Effector memory CD4-positive, alpha-beta T cell (primary cell): ENCODE results near the gene GCNT4.

Experiments used
- DNase-seq, 3 donors: peaks; one replicate each; pipeline ENCODE4 v3.0.0-alpha.2; 2020
- H3K27ac ChIP-seq: 2 replicates; pipeline ENCODE4 v1.7.0; 2013; ENCODE audit warnings: mild to moderate bottlenecking, low read length, moderate library complexity; ENCODE audit not compliant: insufficient read depth, poor library complexity, severe bottlenecking
- H3K27me3 ChIP-seq: replicated peaks from 2 replicates; pipeline ENCODE4 v1.7.0; 2013; ENCODE audit warnings: mild to moderate bottlenecking, low read length; ENCODE audit not compliant: insufficient read depth, control insufficient read depth, poor library complexity, severe bottlenecking
- H3K36me3 ChIP-seq: 2 replicates; pipeline ENCODE4 v1.7.0; 2013; ENCODE audit warnings: mild to moderate bottlenecking, low read length, moderate library complexity; ENCODE audit not compliant: control insufficient read depth, insufficient read depth
- H3K4me1 ChIP-seq: 2 replicates; pipeline ENCODE4 v1.7.0; 2013; ENCODE audit warnings: low read length, mild to moderate bottlenecking; ENCODE audit not compliant: control insufficient read depth, insufficient read depth, poor library complexity, severe bottlenecking
- H3K4me3 ChIP-seq: 2 replicates; pipeline ENCODE4 v1.7.0; 2013; ENCODE audit warnings: low read length, low read depth, mild to moderate bottlenecking; ENCODE audit not compliant: insufficient read depth, poor library complexity, severe bottlenecking
- H3K9me3 ChIP-seq: 2 replicates; pipeline ENCODE4 v1.7.0; 2013; ENCODE audit warnings: mild to moderate bottlenecking, low read length, moderate library complexity; ENCODE audit not compliant: control insufficient read depth

The GCNT4 gene

DNA sequence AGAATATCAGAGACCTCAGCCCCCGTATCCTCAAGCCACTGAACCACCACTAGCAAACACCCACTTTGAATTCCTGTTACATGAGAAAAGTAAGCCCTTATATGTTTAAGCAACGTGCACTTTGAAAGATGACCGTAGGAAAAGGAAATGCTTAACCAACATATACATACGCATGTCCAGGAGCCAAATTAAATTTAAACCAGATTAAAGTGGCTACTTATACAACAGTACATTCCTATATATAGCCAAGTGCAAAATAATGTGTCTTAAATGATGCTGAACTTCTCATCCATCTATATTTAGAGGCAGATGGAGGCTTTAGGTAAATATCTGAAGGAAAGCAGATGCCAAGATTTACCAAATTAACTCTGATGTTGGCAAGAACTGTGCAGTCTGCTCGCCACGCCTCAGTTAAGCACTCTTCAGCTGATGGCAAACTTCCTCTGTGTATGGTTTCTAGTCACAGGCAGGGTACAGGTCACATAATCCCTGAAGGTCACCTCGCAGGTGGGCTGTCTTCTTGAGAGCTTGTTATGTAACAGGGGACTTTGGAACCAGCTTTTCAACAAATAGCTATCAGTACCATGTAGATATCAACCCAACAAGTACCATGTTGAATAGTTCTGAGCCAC, 8.6 kb downstream of the GCNT4 start:
- Histone ChIP-seq H3K27ac (no peak overlapping the region), H3K9me3 (no peaks in the 10 kb centered on the region), H3K4me3 (no peak overlapping the region), H3K4me1 (no peaks in the 10 kb centered on the region), H3K27me3 (no peaks in the 10 kb centered on the region), H3K36me3 (peaks cover 6% of the 10 kb centered on the region)
- DNase-seq, result no peak

DNA sequence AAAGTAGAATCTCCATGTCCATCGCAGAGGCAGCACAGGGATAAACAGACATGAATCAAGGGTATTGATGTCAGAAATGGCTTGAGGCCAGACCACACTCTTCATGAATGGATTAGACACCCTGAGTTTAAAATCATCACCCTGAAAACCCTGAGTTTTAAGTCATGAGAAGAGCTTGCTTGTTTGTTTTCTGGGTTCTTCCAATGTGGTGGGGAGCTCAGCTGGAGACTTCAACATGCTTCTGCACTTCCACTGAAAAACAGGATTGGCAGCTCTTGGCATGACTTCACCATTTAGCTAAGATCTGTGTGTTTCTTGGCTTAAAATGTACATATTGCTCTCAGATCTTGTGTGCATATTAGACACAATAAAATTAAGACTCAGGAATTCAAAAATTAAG, 9.8 kb downstream of the GCNT4 start:
- Histone ChIP-seq H3K9me3 (no peaks in the 10 kb centered on the region), H3K36me3 (peaks cover 6% of the 10 kb centered on the region), H3K4me3 (no peak overlapping the region), H3K4me1 (no peaks in the 10 kb centered on the region), H3K27ac (no peak overlapping the region), H3K27me3 (no peaks in the 10 kb centered on the region)
- DNase-seq, result no peak

DNA sequence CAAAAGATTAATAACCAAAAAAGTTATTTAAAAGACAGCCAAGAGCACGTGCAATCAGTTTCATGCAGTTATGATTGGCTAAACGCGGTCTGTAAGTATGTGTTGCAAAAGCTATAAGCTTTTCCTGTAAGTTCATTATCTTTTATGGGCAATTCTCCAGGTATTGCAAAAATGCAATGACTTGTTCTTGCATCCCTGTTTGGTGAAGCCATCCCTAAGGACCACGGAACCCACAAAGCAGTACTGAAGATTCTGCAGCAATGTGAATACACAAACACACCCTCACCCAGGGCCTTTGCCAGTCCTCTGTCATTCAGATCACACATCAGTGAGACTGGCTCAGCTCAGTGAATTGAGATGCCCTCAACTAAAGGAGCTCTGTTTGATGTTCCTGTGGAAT, 11.4 kb downstream of the GCNT4 start:
- no peak for DNase-seq

DNA sequence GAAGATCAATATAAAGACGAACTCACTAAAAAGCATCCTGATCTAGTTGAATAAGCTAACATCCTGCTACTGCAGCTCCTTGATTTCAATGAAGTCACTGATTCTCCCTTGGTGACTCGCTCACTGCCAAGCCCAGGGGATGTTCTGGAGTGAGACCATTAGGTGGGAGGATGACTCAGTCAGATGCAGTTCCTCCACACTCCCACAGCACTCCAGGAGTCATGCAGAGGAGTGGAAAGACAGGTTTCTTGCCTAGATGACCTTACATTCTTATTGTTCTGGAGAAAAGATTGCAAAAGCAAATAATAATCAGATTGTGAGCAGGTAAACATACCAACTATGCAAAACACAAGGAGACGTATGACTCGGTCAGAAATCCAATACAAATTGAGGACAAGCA, 15.3 kb downstream of the GCNT4 start:
- Histone ChIP-seq H3K27me3 (no peaks in the 10 kb centered on the region), H3K4me1 (peaks cover 15% of the 10 kb centered on the region), H3K9me3 (no peaks in the 10 kb centered on the region), H3K36me3 (no peaks in the 10 kb centered on the region), H3K4me3 (no peak overlapping the region), H3K27ac (no peak overlapping the region)
- DNase-seq, result no peak

More for the DNA sequence above, 11.4 kb downstream of the GCNT4 start:
- H3K9me3 ChIP-seq, result no peaks in the 10 kb centered on the region
- H3K27me3 ChIP-seq, result no peaks in the 10 kb centered on the region
- H3K36me3 ChIP-seq, result peaks cover 6% of the 10 kb centered on the region
- H3K4me1 ChIP-seq, result no peaks in the 10 kb centered on the region
- no peak overlapping the region for H3K27ac ChIP-seq
- H3K4me3 ChIP-seq, result no peak overlapping the region

DNA sequence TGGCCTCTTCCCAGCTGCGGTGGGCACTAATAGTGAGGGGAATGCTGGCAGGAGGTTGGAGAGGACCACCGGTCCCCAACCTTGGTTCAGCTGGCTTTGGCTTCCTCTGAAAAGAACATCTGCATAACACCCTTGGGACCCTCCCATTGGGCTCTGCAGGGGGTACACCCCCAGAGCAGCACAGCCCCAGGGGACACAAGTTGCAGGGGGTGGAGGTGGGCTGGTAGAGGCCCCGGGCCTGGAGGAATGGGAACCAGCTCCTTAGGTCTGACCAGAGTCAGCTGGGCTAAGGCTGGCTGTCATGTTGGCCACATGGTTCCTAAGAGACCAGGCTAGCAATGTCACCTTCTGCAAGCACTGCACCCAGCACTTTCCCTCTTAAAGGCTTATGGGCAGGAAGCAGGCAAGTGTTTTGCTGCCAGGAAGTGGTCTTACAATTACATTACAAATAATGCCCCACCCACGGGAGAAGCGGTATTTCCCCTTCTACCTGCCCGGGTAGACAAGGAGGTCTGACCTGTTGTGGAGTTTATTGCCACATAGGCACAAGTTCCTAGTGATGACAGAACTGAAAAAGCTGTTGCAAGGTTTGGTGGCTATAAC, 18.1 kb downstream of the GCNT4 start:
- H3K27me3 ChIP-seq, result no peaks in the 10 kb centered on the region
- no peak overlapping the region for H3K27ac ChIP-seq
- H3K4me3 ChIP-seq, result no peak overlapping the region
- no peaks in the 10 kb centered on the region for H3K36me3 ChIP-seq
- no peaks in the 10 kb centered on the region for H3K9me3 ChIP-seq
- peaks cover 15% of the 10 kb centered on the region for H3K4me1 ChIP-seq
- DNase-seq, result no peak

DNA sequence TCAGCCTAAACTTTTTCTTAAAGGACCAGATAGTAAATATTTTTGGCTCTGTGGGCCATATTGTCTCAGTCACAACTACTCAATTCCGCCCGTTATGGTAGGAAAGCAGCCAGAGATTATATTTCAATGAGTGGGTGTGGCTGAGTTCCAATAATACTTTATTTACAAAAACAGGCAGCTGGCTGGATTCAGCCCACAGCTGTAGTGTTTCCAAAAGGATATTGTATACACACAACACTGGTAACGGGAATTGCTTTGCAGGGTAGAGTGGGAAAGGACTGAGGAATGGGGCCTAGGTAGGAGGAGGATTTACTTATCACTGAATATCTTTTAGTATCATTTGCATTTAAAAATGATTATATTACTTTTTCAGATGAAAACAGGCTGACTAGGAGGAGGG, 21.0 kb downstream of the GCNT4 start:
- DNase-seq, result no peak
- no peaks in the 10 kb centered on the region for H3K27me3 ChIP-seq
- no peaks in the 10 kb centered on the region for H3K36me3 ChIP-seq
- no peak overlapping the region for H3K4me3 ChIP-seq
- H3K4me1 ChIP-seq, result peaks cover 15% of the 10 kb centered on the region
- H3K27ac ChIP-seq, result no peak overlapping the region
- no peaks in the 10 kb centered on the region for H3K9me3 ChIP-seq

DNA sequence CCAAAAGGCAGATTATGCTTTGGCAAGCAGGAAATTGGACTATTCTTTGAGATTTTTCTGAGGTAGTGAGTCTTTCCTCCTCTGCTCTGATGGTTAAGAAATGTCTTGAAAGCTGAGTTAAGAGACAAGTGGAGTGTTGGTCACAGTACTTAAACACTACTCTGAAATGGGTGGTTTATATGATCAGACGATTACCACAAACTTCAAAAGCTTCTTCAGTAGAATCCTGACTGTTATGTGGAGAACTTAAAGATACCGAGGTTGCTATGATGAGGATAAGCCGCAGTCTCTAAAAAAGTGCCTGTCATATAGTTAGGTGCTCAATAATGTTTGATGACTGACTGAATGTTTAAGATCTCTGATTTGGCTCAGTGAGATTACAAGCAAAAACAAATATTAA, 24.3 kb downstream of the GCNT4 start:
- no peaks in the 10 kb centered on the region for H3K27me3 ChIP-seq
- H3K4me1 ChIP-seq, result no peaks in the 10 kb centered on the region
- no peak overlapping the region for H3K27ac ChIP-seq
- no peaks in the 10 kb centered on the region for H3K36me3 ChIP-seq
- no peaks in the 10 kb centered on the region for H3K9me3 ChIP-seq
- H3K4me3 ChIP-seq, result no peak overlapping the region
- DNase-seq, result no peak

DNA sequence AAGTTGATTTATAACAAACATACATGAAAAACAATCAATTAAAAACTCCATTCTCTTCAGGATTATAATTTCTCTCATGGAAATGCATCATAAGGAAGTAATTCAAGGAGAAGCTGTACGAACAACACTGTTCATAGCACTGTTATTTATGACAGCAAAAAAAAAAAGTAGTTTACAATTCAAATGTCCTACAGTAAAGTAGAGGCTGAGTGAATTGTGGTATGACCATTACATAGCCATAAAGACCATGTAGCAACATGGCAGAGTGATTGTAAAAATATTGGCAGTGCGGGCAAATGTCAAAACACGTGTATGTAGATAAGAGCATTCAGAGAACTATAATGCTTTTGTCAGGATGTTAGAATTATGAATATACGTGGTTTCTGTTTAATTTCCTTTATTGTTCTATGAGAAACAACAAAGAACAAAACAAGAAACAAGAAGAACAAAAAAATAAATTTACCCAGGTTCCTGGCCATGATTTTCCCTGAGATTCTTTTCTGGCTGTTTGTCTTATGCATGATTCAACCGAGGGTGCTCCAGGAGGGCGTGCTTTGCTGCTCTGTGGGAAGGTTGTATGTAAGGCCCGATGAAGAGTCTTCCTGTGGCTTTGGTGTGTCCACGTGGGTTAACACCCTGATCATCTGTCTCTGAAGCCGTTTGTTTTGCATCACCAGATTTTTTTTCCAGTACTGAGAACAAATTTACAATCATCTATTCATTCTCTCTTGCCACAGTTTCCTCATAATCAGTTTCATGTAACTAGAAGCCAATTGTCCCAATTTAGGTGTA, 28.8 kb downstream of the GCNT4 start:
- no peak overlapping the region for H3K27ac ChIP-seq
- no peak overlapping the region for H3K4me3 ChIP-seq
- no peaks in the 10 kb centered on the region for H3K4me1 ChIP-seq
- DNase-seq, result no peak
- no peaks in the 10 kb centered on the region for H3K9me3 ChIP-seq
- H3K36me3 ChIP-seq, result no peaks in the 10 kb centered on the region
- H3K27me3 ChIP-seq, result no peaks in the 10 kb centered on the region

DNA sequence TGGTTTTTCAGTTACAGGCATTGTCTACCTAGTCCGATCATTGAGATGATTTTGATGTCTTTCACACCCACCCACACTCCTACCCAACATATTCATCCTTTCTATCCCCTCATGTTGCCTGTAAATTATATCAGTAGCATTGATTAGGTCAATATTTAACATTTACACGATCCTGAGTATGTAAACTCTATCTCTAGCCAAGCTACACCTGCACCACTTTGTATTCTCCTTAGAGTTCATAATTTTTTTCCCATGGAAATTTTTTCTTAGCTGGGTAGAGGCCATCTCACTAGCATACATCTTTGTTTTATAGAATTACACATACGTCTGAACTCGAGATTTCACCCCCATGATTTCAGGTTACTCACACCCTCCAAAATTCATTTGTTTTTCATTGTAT, 30.6 kb downstream of the GCNT4 start:
- Histone ChIP-seq H3K4me3 (no peak overlapping the region), H3K9me3 (no peaks in the 10 kb centered on the region), H3K4me1 (no peaks in the 10 kb centered on the region), H3K36me3 (no peaks in the 10 kb centered on the region), H3K27me3 (no peaks in the 10 kb centered on the region), H3K27ac (no peak overlapping the region)
- no peak for DNase-seq

DNA sequence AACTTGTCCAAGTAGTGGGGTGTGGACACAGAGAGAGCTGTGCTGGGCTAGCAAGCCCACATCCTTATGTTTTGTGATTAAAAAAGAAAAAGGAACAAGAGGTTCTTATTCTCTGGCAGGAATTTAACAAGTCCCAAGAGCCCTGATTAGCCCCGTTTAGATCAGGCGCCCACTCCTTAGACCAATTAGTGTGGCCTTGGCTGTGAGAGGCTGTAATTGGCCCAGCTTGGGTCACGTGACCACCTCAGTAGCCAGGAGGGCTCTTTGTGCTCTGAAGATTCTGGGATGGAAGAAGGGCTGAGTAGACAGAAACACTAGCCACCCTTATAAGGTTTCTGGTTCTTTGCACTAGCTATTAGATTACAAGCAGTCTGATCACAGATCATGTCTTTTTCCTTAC, 31.1 kb downstream of the GCNT4 start:
- Histone ChIP-seq H3K4me1 (no peaks in the 10 kb centered on the region), H3K9me3 (no peaks in the 10 kb centered on the region), H3K4me3 (no peak overlapping the region), H3K36me3 (no peaks in the 10 kb centered on the region), H3K27me3 (no peaks in the 10 kb centered on the region), H3K27ac (no peak overlapping the region)
- DNase-seq, result no peak
